CD4-positive, alpha-beta T cell treated with Interleukin-6 at 100 ng/mL for 8 hours (primary cell): ENCODE measurements around the gene AGAP4.
"Not testable (repeated sequence)": the region's sequence is repeated elsewhere in the genome, so short reads cannot be mapped to it uniquely, and the experiment has no call there.

Experiments used
- DNase-seq: peaks from one replicate; pipeline ENCODE4 v3.0.0-alpha.2; 2020; ENCODE audit warnings: mixed read lengths, low spot score

AGAP4 gene

GRCh38 chr10:45790694-45791426 lies 56.4 kb downstream of the AGAP4 start:
- not testable (repeated sequence) for DNase-seq

GRCh38 chr10:45789991-45790390 lies 57.3 kb downstream of the AGAP4 start:
- DNase-seq: not testable (repeated sequence)

GRCh38 chr10:45787212-45787741 lies 60.0 kb downstream of the AGAP4 start:
- not testable (repeated sequence) for DNase-seq

DNA sequence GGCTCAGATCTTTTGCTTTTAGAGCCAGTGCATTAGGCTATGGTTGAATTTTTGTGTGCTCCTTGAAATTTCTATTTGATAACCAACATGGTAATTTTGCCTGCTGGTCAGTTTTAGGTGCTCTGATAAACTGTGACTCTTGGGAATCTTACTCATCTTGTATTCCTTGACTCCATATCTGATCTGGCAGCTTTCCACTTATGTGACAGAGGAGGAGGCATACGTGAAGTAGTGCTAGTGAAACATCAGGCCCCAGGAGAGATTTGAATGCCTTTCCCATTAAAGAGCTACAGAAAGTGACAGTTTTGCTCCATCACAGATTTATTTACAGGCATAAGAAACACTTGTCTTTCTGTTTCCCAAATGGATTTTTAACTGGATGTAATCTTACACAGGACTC lies 61.1 kb downstream of the AGAP4 start:
- DNase-seq: not testable (repeated sequence)
